Lung (tissue), 12 donors: ENCODE data around the gene CBX3. TPM values are rescaled to one million over a fixed set of nuclear protein-coding genes. Genes with fewer than 3 reads are reported as not detected.

ENCODE experiments used
- ATAC-seq: fragments of 200-7000 bp; cut with Tn5 transposase; one replicate; pipeline ENCODE4 v1.9.1; 2020; ENCODE audit warnings: moderate number of reproducible peaks; ENCODE audit not compliant: insufficient read depth, low FRiP score
- DNase-seq, 3 donors: peaks; one replicate each; pipeline ENCODE4 v3.0.0-alpha.2; 2013 to 2017
- H3K27ac ChIP-seq, 2 donors: one replicate each; pipeline ENCODE4 v1.5.1; 2013; ENCODE audit warnings: mild to moderate bottlenecking in 2 of 2, moderate library complexity in 2 of 2, control low read depth in 1 of 2, inconsistent platforms in 1 of 2, low read depth in 1 of 2, low read length in 1 of 2
- H3K27me3 ChIP-seq, 3 donors: one replicate each; pipeline ENCODE4 v1.5.1; 2013; ENCODE audit warnings: low read length in 2 of 3; ENCODE audit not compliant: control insufficient read depth in 3 of 3, insufficient read depth in 3 of 3
- H3K36me3 ChIP-seq, 4 donors: one replicate each; pipeline ENCODE4 v1.5.1; 2013; ENCODE audit warnings: low read length in 4 of 4, mild to moderate bottlenecking in 1 of 4, moderate library complexity in 1 of 4; ENCODE audit not compliant: control insufficient read depth in 4 of 4, insufficient read depth in 4 of 4
- H3K4me1 ChIP-seq, 5 donors: one replicate each; pipeline ENCODE4 v1.5.1; 2013; ENCODE audit warnings: low read length in 5 of 5, mild to moderate bottlenecking in 2 of 5, moderate library complexity in 1 of 5; ENCODE audit not compliant: control insufficient read depth in 5 of 5, insufficient read depth in 5 of 5
- H3K4me3 ChIP-seq: one replicate; pipeline ENCODE4 v1.5.1; 2013; ENCODE audit warnings: mild to moderate bottlenecking, control low read depth, moderate library complexity
- H3K9ac ChIP-seq, 2 donors: one replicate each; pipeline ENCODE4 v1.5.1; 2013; ENCODE audit warnings: low read length in 2 of 2, control low read depth in 1 of 2; ENCODE audit not compliant: insufficient read depth in 1 of 2
- H3K9me3 ChIP-seq, 4 donors: one replicate each; pipeline ENCODE4 v1.5.1; 2013; ENCODE audit warnings: low read length in 3 of 4, mild to moderate bottlenecking in 1 of 4, moderate library complexity in 1 of 4; ENCODE audit not compliant: control insufficient read depth in 4 of 4, insufficient read depth in 3 of 4
- CTCF ChIP-seq: IDR thresholded peaks from 2 replicates; pipeline ENCODE4 v1.5.1; 2012; ENCODE audit warnings: mild to moderate bottlenecking; ENCODE audit errors: control extremely low read depth, extremely low read depth
- WGBS, 2 donors: extraction: QIAGEN DNeasy Blood & Tissue Kit; methylation state at CpG; one replicate each; pipeline ENCODE4 v1.1.7; 2013; 5-methylcytosine and 5-hydroxymethylcytosine counted together
- polyA plus RNA-seq, 2 donors: library from polyadenylated mRNA; stranded (reverse); fragments of 200-250 nt; gene quantifications; one replicate each; pipeline ENCODE4 v1.2.1, GENCODE V29; 2013
- total RNA-seq, 2 donors: library from RNA; depleted of rRNA in 1 of 2; stranded (reverse); fragments of >200 nt in 1 of 2; gene quantifications; one replicate each; pipeline ENCODE4 v1.2.1, GENCODE V29; 2014 to 2021
- donor health status: control.
- donor health status: control.
- donor health status: Bipolar disorder and iron deficiency.
- donor health status: healthy.
- donor health status: DM: yes; HTN: yes; CAD: no.

CBX3 gene
- total and polyA plus RNA-seq, 4 donors: 77.7 to 136 (median 94.9) TPM

GRCh38 chr7:26156451-26157420, 44.8 kb upstream of the CBX3 start:
- Histone ChIP-seq H3K9ac (no peak overlapping the region), H3K4me1 (peaks cover 0 to 19% (median 3%) of the 10 kb centered on the region in 5 donors), H3K4me3 (no peak overlapping the region), H3K36me3 (no peaks in the 10 kb centered on the region), H3K27me3 (peaks cover 0 to 28% (median 26%) of the 10 kb centered on the region in 3 donors), H3K9me3 (no peaks in the 10 kb centered on the region), H3K27ac (peak overlapping the region in 1 of 2 donors; percentile 2)
- ATAC-seq: no peak
- TF ChIP-seq CTCF: no peak
- 73 to 78% methylated on average over 20 of the region's 20 CpGs for WGBS, 2 donors
- DNase-seq: peak; percentile 23 to 56 (median 37)

- Histone ChIP-seq H3K4me3 (no peak overlapping the region), H3K9me3 (no peaks in the 10 kb centered on the region), H3K4me1 (peaks cover 0 to 18% (median 0%) of the 10 kb centered on the region in 5 donors), H3K36me3 (no peaks in the 10 kb centered on the region), H3K27me3 (peaks cover 0 to 27% (median 26%) of the 10 kb centered on the region in 3 donors), H3K27ac (no peak overlapping the region), H3K9ac (no peak overlapping the region)
- ATAC-seq: no peak
- no peak for TF ChIP-seq CTCF
- no peak for DNase-seq
- 85 to 86% methylated on average over 4 of the region's 4 CpGs for WGBS, 2 donors
Observed at GRCh38 chr7:26157520-26158105, 43.9 kb upstream of the CBX3 start.

- ATAC-seq: no peak
- H3K27me3 ChIP-seq: peaks cover 0 to 14% (median 12%) of the 10 kb centered on the region in 3 donors
- H3K36me3 ChIP-seq: no peaks in the 10 kb centered on the region
- no peaks in the 10 kb centered on the region for H3K9me3 ChIP-seq
- TF ChIP-seq CTCF: no peak
- no peak overlapping the region for H3K4me3 ChIP-seq
- WGBS, 2 donors: 70 to 87% methylated on average over 2 of the region's 2 CpGs
- H3K4me1 ChIP-seq: peaks cover 0 to 14% (median 0%) of the 10 kb centered on the region in 5 donors
- DNase-seq: no peak
- no peak overlapping the region for H3K27ac ChIP-seq
- no peak overlapping the region for H3K9ac ChIP-seq
Observed at GRCh38 chr7:26159243-26159642, 42.3 kb upstream of the CBX3 start.
